ENCODE measurements around the gene HTR5A.
"Not testable (repeated sequence)": the region's sequence is repeated elsewhere in the genome, so short reads cannot be mapped to it uniquely, and the experiment has no call there.

The HTR5A gene

GRCh38 chr7:155027879-155028278 lies 42.2 kb upstream of the HTR5A start:
- no peak overlapping the region for H3K4me3 ChIP-seq (replicated peaks; ENCODE audit: insufficient read depth, low read length)
- no peak overlapping the region for H3K27ac ChIP-seq (replicated peaks)
- DNase-seq (ENCODE audit: low read depth in 1 of 2, low spot score in 1 of 2): no peak
- TF ChIP-seq SPI1 (IDR thresholded peaks at IDR 0.05; ENCODE audit: borderline replicate concordance, low read depth) (no peak), REST (IDR thresholded peaks at IDR 0.05; ENCODE audit: insufficient replicate concordance, low read depth) (no peak), GABPA (IDR thresholded peaks at IDR 0.05; ENCODE audit: low read depth) (no peak), CTCF (IDR thresholded peaks at IDR 0.05; ENCODE audit: insufficient read depth, low read length) (no peak), POLR2AphosphoS5 (IDR thresholded peaks at IDR 0.05; ENCODE audit: low read depth) (no peak)
- no peaks in the 10 kb centered on the region for H3K27me3 ChIP-seq (ENCODE audit: insufficient read depth, poor library complexity, severe bottlenecking)

GRCh38 chr7:155032978-155033377 lies 37.1 kb upstream of the HTR5A start:
- TF ChIP-seq GABPA (IDR thresholded peaks at IDR 0.05; ENCODE audit: low read depth) (no peak), POLR2AphosphoS5 (IDR thresholded peaks at IDR 0.05; ENCODE audit: low read depth) (no peak)
- no peaks in the 10 kb centered on the region for H3K27me3 ChIP-seq (ENCODE audit: insufficient read depth, poor library complexity, severe bottlenecking)
- H3K27ac ChIP-seq (replicated peaks): no peak overlapping the region
- H3K4me3 ChIP-seq (replicated peaks; ENCODE audit: insufficient read depth, low read length): no peak overlapping the region
- no peak for DNase-seq (ENCODE audit: low read depth in 1 of 2, low spot score in 1 of 2)

- H3K4me3 ChIP-seq (replicated peaks; ENCODE audit: insufficient read depth, low read length); H3K27ac ChIP-seq (replicated peaks); DNase-seq (ENCODE audit: low read depth in 1 of 2, low spot score in 1 of 2); H3K27me3 ChIP-seq (ENCODE audit: insufficient read depth, poor library complexity, severe bottlenecking): not testable (repeated sequence)
These were observed 35.6 kb upstream of the HTR5A start for GRCh38 chr7:155034495-155034894.

- DNase-seq (ENCODE audit: low read depth in 1 of 2, low spot score in 1 of 2): no peak
- Histone ChIP-seq H3K27me3 (ENCODE audit: insufficient read depth, poor library complexity, severe bottlenecking) (no peaks in the 10 kb centered on the region), H3K4me3 (replicated peaks; ENCODE audit: insufficient read depth, low read length) (no peak overlapping the region), H3K27ac (replicated peaks) (no peak overlapping the region)
- TF ChIP-seq POLR2AphosphoS5 (IDR thresholded peaks at IDR 0.05; ENCODE audit: low read depth) (no peak), REST (IDR thresholded peaks at IDR 0.05; ENCODE audit: insufficient replicate concordance, low read depth) (no peak), GABPA (IDR thresholded peaks at IDR 0.05; ENCODE audit: low read depth) (no peak), SPI1 (IDR thresholded peaks at IDR 0.05; ENCODE audit: borderline replicate concordance, low read depth) (no peak), CTCF (IDR thresholded peaks at IDR 0.05; ENCODE audit: insufficient read depth, low read length) (no peak)
These were observed 31.8 kb upstream of the HTR5A start for GRCh38 chr7:155038335-155038734.

GRCh38 chr7:155043756-155044155 lies 26.4 kb upstream of the HTR5A start:
- Histone ChIP-seq H3K27me3 (ENCODE audit: insufficient read depth, poor library complexity, severe bottlenecking) (no peaks in the 10 kb centered on the region), H3K27ac (replicated peaks) (no peak overlapping the region), H3K4me3 (replicated peaks; ENCODE audit: insufficient read depth, low read length) (no peak overlapping the region)
- TF ChIP-seq CTCF (IDR thresholded peaks at IDR 0.05; ENCODE audit: insufficient read depth, low read length): no peak
- TF ChIP-seq POLR2AphosphoS5 (IDR thresholded peaks at IDR 0.05; ENCODE audit: low read depth): no peak
- TF ChIP-seq REST (IDR thresholded peaks at IDR 0.05; ENCODE audit: insufficient replicate concordance, low read depth): no peak
- TF ChIP-seq SPI1 (IDR thresholded peaks at IDR 0.05; ENCODE audit: borderline replicate concordance, low read depth): no peak
- TF ChIP-seq GABPA (IDR thresholded peaks at IDR 0.05; ENCODE audit: low read depth): no peak
- DNase-seq (ENCODE audit: low read depth in 1 of 2, low spot score in 1 of 2): no peak
